NCI-H82 treated with DMSO at 0.1 percent for 48 hours (cell line): Measurements from ENCODE around the gene TUBGCP2.
"Not testable (repeated sequence)": the region's sequence is repeated elsewhere in the genome, so short reads cannot be mapped to it uniquely, and the experiment has no call there.

Experiments
- DNase-seq: peaks from one replicate; lab custom pipeline; 2025; ENCODE audit not compliant: unreplicated experiment; lab: John Stamatoyannopoulos, UW

TUBGCP2 gene

GRCh38 chr10:133325440-133326222 lies 17.0 kb upstream of the TUBGCP2 start:
- no peak for DNase-seq

- DNase-seq: no peak
Observed at GRCh38 chr10:133324857-133325260, 16.2 kb upstream of the TUBGCP2 start.

GRCh38 chr10:133324198-133324792 lies 15.6 kb upstream of the TUBGCP2 start:
- DNase-seq: peak; percentile 48

- not testable (repeated sequence) for DNase-seq
Observed at GRCh38 chr10:133322064-133322709, 13.5 kb upstream of the TUBGCP2 start.

- not testable (repeated sequence) for DNase-seq
Observed at GRCh38 chr10:133320852-133321422, 12.3 kb upstream of the TUBGCP2 start.

- DNase-seq: no peak
Observed at GRCh38 chr10:133318494-133319127, 9.9 kb upstream of the TUBGCP2 start.

GRCh38 chr10:133316732-133317131 lies 8.1 kb upstream of the TUBGCP2 start:
- DNase-seq: no peak

- no peak for DNase-seq
Observed at GRCh38 chr10:133316266-133316665, 7.6 kb upstream of the TUBGCP2 start.

GRCh38 chr10:133315847-133316246 lies 7.2 kb upstream of the TUBGCP2 start:
- no peak for DNase-seq

- no peak for DNase-seq
Observed at GRCh38 chr10:133314911-133315310, 6.2 kb upstream of the TUBGCP2 start.

- DNase-seq: no peak
Observed at GRCh38 chr10:133313192-133313591, 4.5 kb upstream of the TUBGCP2 start.

- DNase-seq: no peak
Observed at GRCh38 chr10:133312769-133313145, 4.1 kb upstream of the TUBGCP2 start.

- DNase-seq: no peak
Observed at GRCh38 chr10:133312016-133312768, 3.5 kb upstream of the TUBGCP2 start.

- DNase-seq: no peak
Observed at GRCh38 chr10:133311570-133311969, 2.9 kb upstream of the TUBGCP2 start.

GRCh38 chr10:133310789-133311188 lies 2.1 kb upstream of the TUBGCP2 start:
- DNase-seq: no peak

GRCh38 chr10:133310399-133310755 lies 1.7 kb upstream of the TUBGCP2 start:
- no peak for DNase-seq

- DNase-seq: no peak
Observed at GRCh38 chr10:133309720-133310398, 1.2 kb upstream of the TUBGCP2 start.

GRCh38 chr10:133309100-133309719 lies 538 bp upstream of the TUBGCP2 start:
- peak; percentile 46 for DNase-seq

GRCh38 chr10:133307776-133308420 lies 774 bp downstream of the TUBGCP2 start:
- no peak for DNase-seq
